Testis (tissue), 3 donors: ENCODE results near the gene TUBB4A. TPM values are rescaled to one million over a fixed set of nuclear protein-coding genes. Genes with fewer than 3 reads are reported as not detected.

Experiments
- DNase-seq: peaks from one replicate; pipeline ENCODE4 v3.0.0-alpha.2; 2019
- H3K27ac ChIP-seq, 2 donors: fragments of 200-600 bp; sonication (generic); one replicate each; pipeline ENCODE4 v1.5.1; 2019
- H3K27me3 ChIP-seq: fragments of 200-600 bp; sonication (generic); one replicate; pipeline ENCODE4 v1.5.1; 2019
- H3K36me3 ChIP-seq: fragments of 200-600 bp; sonication (generic); one replicate; pipeline ENCODE4 v1.5.1; 2017; ENCODE audit warnings: low read depth; ENCODE audit errors: missing control alignments
- H3K4me1 ChIP-seq: fragments of 200-600 bp; sonication (generic); one replicate; pipeline ENCODE4 v1.5.1; 2019
- H3K4me3 ChIP-seq, 2 donors: fragments of 200-600 bp; sonication (generic); one replicate each; pipeline ENCODE4 v1.5.1; 2017 to 2019
- H3K9me3 ChIP-seq: fragments of 200-600 bp; sonication (generic); one replicate; pipeline ENCODE4 v1.5.1; 2017
- POLR2A ChIP-seq: fragments of 450-650 bp; IDR thresholded peaks from one replicate; pipeline ENCODE4 v1.6.1; 2017; ENCODE audit warnings: antibody characterized with exemption, mild to moderate bottlenecking, moderate library complexity
- WGBS, 2 donors: methylation state at CpG; one replicate each; pipeline ENCODE4 v1.1.5; 2018; 5-methylcytosine and 5-hydroxymethylcytosine counted together
- intact Hi-C: fragments of 100-400 bp; cut with DNase I; formaldehyde crosslinking; loops from one replicate; pipeline ENCODE4 v1.15.1; 2023; ENCODE audit warnings: low total_unique reads
- polyA plus RNA-seq: library from polyadenylated mRNA; stranded (reverse); fragments of 350-450 nt; fragmentation: Illumina TruSeq; extraction: RNeasy Lipid Tissue Mini Kit (QIAGEN cat#74804); gene quantifications from one replicate; pipeline ENCODE4 v1.2.3, GENCODE V29; 2014; ENCODE audit warnings: low read depth, low replicate concordance; ENCODE audit not compliant: insufficient read depth
- small RNA-seq, 2 donors: library from RNA; depleted of rRNA; stranded (forward); fragments of <200 nt; gene quantifications; one replicate each; pipeline ENCODE3, GENCODE V24; 2016
- total RNA-seq, 2 donors: library from RNA; depleted of rRNA; stranded (reverse); fragments of >200 nt; gene quantifications; one replicate each; pipeline ENCODE4 v1.2.3, GENCODE V29; 2016
- TF ChIP-seq, protein P1 (sequence below), 3 experiments: fragments of 450-650 bp in 2 of 3; fragments of 200-600 bp in 1 of 3; sonication (generic) in 1 of 3; IDR thresholded peaks; one replicate each; pipeline ENCODE4 v1.5.1; 2016 to 2019; ENCODE audit warnings: antibody characterized with exemption in 3 of 3, mild to moderate bottlenecking in 2 of 3, moderate library complexity in 1 of 3

The TUBB4A gene
- total and polyA plus RNA-seq, 3 donors from 2014 or later, result 205 to 277 (median 217) TPM

DNA sequence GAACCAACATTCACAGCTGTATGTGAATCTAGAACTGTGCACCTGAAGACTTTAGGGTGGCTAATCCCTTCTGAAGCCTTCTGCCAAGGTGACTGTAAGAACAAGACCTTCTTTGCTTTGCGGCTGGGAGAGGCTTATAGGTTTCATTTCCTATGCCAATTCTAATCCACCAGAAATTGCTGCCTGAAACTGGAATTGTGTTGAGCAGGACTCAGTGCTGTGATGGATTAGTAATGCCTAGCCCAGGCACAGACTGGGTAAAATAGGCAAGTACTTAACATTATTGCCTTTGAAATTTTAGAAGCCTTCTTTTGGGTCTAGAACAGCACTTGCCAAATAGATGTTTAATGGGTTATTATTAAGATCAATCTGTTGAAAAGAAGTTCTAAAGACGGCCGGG is 54.1 kb downstream of the TUBB4A start:
- intact Hi-C loops, result no loop called here
- H3K4me1 ChIP-seq, result peaks cover 6% of the 10 kb centered on the region
- no peak for DNase-seq
- no peaks in the 10 kb centered on the region for H3K9me3 ChIP-seq
- no peak overlapping the region for H3K4me3 ChIP-seq
- H3K27me3 ChIP-seq, result no peaks in the 10 kb centered on the region
- H3K27ac ChIP-seq, result no peak overlapping the region
- TF ChIP-seq POLR2A, result no peak
- TF ChIP-seq, protein P1, sequence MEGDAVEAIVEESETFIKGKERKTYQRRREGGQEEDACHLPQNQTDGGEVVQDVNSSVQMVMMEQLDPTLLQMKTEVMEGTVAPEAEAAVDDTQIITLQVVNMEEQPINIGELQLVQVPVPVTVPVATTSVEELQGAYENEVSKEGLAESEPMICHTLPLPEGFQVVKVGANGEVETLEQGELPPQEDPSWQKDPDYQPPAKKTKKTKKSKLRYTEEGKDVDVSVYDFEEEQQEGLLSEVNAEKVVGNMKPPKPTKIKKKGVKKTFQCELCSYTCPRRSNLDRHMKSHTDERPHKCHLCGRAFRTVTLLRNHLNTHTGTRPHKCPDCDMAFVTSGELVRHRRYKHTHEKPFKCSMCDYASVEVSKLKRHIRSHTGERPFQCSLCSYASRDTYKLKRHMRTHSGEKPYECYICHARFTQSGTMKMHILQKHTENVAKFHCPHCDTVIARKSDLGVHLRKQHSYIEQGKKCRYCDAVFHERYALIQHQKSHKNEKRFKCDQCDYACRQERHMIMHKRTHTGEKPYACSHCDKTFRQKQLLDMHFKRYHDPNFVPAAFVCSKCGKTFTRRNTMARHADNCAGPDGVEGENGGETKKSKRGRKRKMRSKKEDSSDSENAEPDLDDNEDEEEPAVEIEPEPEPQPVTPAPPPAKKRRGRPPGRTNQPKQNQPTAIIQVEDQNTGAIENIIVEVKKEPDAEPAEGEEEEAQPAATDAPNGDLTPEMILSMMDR (IDR thresholded peaks at IDR 0.05), result no peak
- H3K36me3 ChIP-seq, result no peaks in the 10 kb centered on the region
- WGBS, 2 donors, result 90 to 93% methylated on average over 3 of the region's 3 CpGs

- Histone ChIP-seq H3K9me3 (no peaks in the 10 kb centered on the region), H3K27ac (peak overlapping the region in 1 of 2 donors; percentile 16), H3K27me3 (no peaks in the 10 kb centered on the region), H3K4me1 (peaks cover 6% of the 10 kb centered on the region), H3K36me3 (no peaks in the 10 kb centered on the region), H3K4me3 (no peak overlapping the region)
- TF ChIP-seq POLR2A, result no peak
- TF ChIP-seq, protein P1 (IDR thresholded peaks at IDR 0.05), result no peak
- intact Hi-C loops, result no loop called here
- WGBS, 2 donors, result 59 to 76% methylated on average over 3 of the region's 3 CpGs
- DNase-seq, result no peak
Measured at GRCh38 chr19:6446452-6446851, 55.7 kb downstream of the TUBB4A start.

Small RNA genes within 50 kb of the gene (small RNA-seq; reads per million reads assigned to genes)
- gene AC010503.2, result 0 reads per million in 2 donors

Other genes with a start within 250 kb of the TUBB4A start
- 10 to 100 TPM; 17.3 to 22.4 TPM for gene MLLT1, start 222.3 kb downstream of the TUBB4A start, total RNA-seq
- 32.0 TPM for gene MLLT1, start 222.3 kb downstream of the TUBB4A start, polyA plus RNA-seq
- under 1 TPM; 0.39 to 0.99 TPM for gene ACER1, start 168.7 kb downstream of the TUBB4A start, total RNA-seq
- 1.0 TPM for gene ACER1, start 168.7 kb downstream of the TUBB4A start, polyA plus RNA-seq
- 100 to 1,000 TPM in 1 of 2 donors, 10 to 100 TPM in 1; 52.1 to 101 TPM for gene CLPP, start 140.8 kb downstream of the TUBB4A start, total RNA-seq
- 113 TPM for gene CLPP, start 140.8 kb downstream of the TUBB4A start, polyA plus RNA-seq
- gene ALKBH7, start 129.5 kb downstream of the TUBB4A start, total RNA-seq, result 100 to 1,000 TPM; 243 to 524 TPM
- 608 TPM for gene ALKBH7, start 129.5 kb downstream of the TUBB4A start, polyA plus RNA-seq
- gene PSPN, start 126.4 kb downstream of the TUBB4A start, total RNA-seq, result 1 to 10 TPM; 2.9 to 5.1 TPM
- 1.1 TPM for gene PSPN, start 126.4 kb downstream of the TUBB4A start, polyA plus RNA-seq
- 10 to 100 TPM; 78.1 to 81.1 TPM for gene GTF2F1, start 109.1 kb downstream of the TUBB4A start, total RNA-seq
- gene GTF2F1, start 109.1 kb downstream of the TUBB4A start, polyA plus RNA-seq, result 122 TPM
- gene KHSRP, start 77.5 kb downstream of the TUBB4A start, total RNA-seq, result 100 to 1,000 TPM; 279 to 336 TPM
- gene KHSRP, start 77.5 kb downstream of the TUBB4A start, polyA plus RNA-seq, result 358 TPM
- 1 to 10 TPM; 3.2 to 3.9 TPM for gene SLC25A41, start 68.5 kb downstream of the TUBB4A start, total RNA-seq
- 7.6 TPM for gene SLC25A41, start 68.5 kb downstream of the TUBB4A start, polyA plus RNA-seq
- gene SLC25A23, start 42.5 kb downstream of the TUBB4A start, total RNA-seq, result 10 to 100 TPM; 34.3 to 38.5 TPM
- 26.9 TPM for gene SLC25A23, start 42.5 kb downstream of the TUBB4A start, polyA plus RNA-seq
- 1 to 10 TPM; 1.2 to 2.0 TPM for gene CRB3, start 38.0 kb downstream of the TUBB4A start, total RNA-seq
- gene CRB3, start 38.0 kb downstream of the TUBB4A start, polyA plus RNA-seq, result 2.3 TPM
- 1 to 10 TPM; 1.9 to 3.2 TPM for gene DENND1C, start 20.5 kb downstream of the TUBB4A start, total RNA-seq
- 2.9 TPM for gene DENND1C, start 20.5 kb downstream of the TUBB4A start, polyA plus RNA-seq
- 1 to 10 TPM; 5.7 to 8.4 TPM for gene TNFSF9, start 28.7 kb upstream of the TUBB4A start, total RNA-seq
- gene TNFSF9, start 28.7 kb upstream of the TUBB4A start, polyA plus RNA-seq, result 3.1 TPM
- gene CD70, start 88.8 kb upstream of the TUBB4A start, total RNA-seq, result 1 to 10 TPM in 1 of 2 donors, not detected in 1; 1.0 TPM
- 0.63 TPM for gene CD70, start 88.8 kb upstream of the TUBB4A start, polyA plus RNA-seq
- under 1 TPM; 0.31 to 0.47 TPM for gene TNFSF14, start 167.9 kb upstream of the TUBB4A start, total RNA-seq
- 0.69 TPM for gene TNFSF14, start 167.9 kb upstream of the TUBB4A start, polyA plus RNA-seq
- 100 to 1,000 TPM in 1 of 2 donors, 10 to 100 TPM in 1; 49.5 to 131 TPM for gene C3, start 218.3 kb upstream of the TUBB4A start, total RNA-seq
- gene C3, start 218.3 kb upstream of the TUBB4A start, polyA plus RNA-seq, result 500 TPM
- gene GPR108, start 235.3 kb upstream of the TUBB4A start, total RNA-seq, result 10 to 100 TPM; 61.8 to 87.1 TPM
- gene GPR108, start 235.3 kb upstream of the TUBB4A start, polyA plus RNA-seq, result 105 TPM
- gene TRIP10, start 237.4 kb upstream of the TUBB4A start, total RNA-seq, result 10 to 100 TPM; 60.4 to 62.7 TPM
- gene TRIP10, start 237.4 kb upstream of the TUBB4A start, polyA plus RNA-seq, result 65.8 TPM